GM12892 (cell line): ENCODE results near the gene WDSUB1.

Experiments used
- DNase-seq: peaks from one replicate; pipeline ENCODE4 v3.0.0; 2011; ENCODE audit not compliant: insufficient read length
- FAIRE-seq: peaks from 2 replicates; lab custom pipeline; 2011; peaks lifted over from hg19 to GRCh38; lab: Jason Lieb, UNC
- POLR2A ChIP-seq: IDR thresholded peaks from 2 replicates; pipeline ENCODE4 v1.6.1; 2011; ENCODE audit warnings: low read depth, low read length, control low read depth
- POLR2AphosphoS5 ChIP-seq: IDR thresholded peaks from 2 replicates; pipeline ENCODE4 v1.6.1; 2011; ENCODE audit warnings: low read depth, low read length, control low read depth
- TAF1 ChIP-seq: IDR thresholded peaks from 2 replicates; pipeline ENCODE4 v1.6.1; 2011; ENCODE audit warnings: low read depth, mild to moderate bottlenecking, control low read depth, low read length, borderline replicate concordance

The WDSUB1 gene

GRCh38 chr2:159186462-159186861, 100.0 kb downstream of the WDSUB1 start:
- TF ChIP-seq POLR2AphosphoS5 (no peak), POLR2A (no peak), TAF1 (no peak)
- FAIRE-seq, result peak; percentile 24
- DNase-seq, result no peak
